ENCODE data around the gene LZTS3. TPM values are rescaled to one million over a fixed set of nuclear protein-coding genes. Genes with fewer than 3 reads are reported as not detected.
A peak's percentile ranks its signal among the peaks of the same experiment; 100 is the strongest.

The LZTS3 gene
- total and polyA plus RNA-seq, 2 of the 13 experiments (the other 11 are each of a cell fraction or from before 2014, with no cell fraction given) = 10.1 to 31.3 TPM

GRCh38 chr20:3162080-3162611 is 11.2 kb downstream of the LZTS3 start (continued):
- TF ChIP-seq AKNA (CRISPR knock-in tag; IDR thresholded peaks at IDR 0.05; ENCODE audit: borderline replicate concordance) (no peak), PLRG1 (conservative IDR thresholded peaks at IDR 0.05) (no peak), ZNF292 (CRISPR knock-in tag; IDR thresholded peaks at IDR 0.05; ENCODE audit: borderline replicate concordance, low read depth) (no peak; the same call in 1 of the 2 replicates), MTF1 (CRISPR knock-in tag; IDR thresholded peaks at IDR 0.05) (no peak), GABPA (IDR thresholded peaks at IDR 0.05; ENCODE audit: low read depth, low read length) (no peak), GABPA (CRISPR knock-in tag; IDR thresholded peaks at IDR 0.05; ENCODE audit: low read depth) (no peak), ZNF235 (CRISPR knock-in tag; IDR thresholded peaks at IDR 0.05; ENCODE audit: borderline replicate concordance) (no peak), ZNF256 (CRISPR knock-in tag; conservative IDR thresholded peaks at IDR 0.05) (no peak), KLF15 (CRISPR knock-in tag; IDR thresholded peaks at IDR 0.05; ENCODE audit: borderline replicate concordance) (no peak), ZNF382 (CRISPR knock-in tag; IDR thresholded peaks at IDR 0.05; ENCODE audit: borderline replicate concordance) (no peak), HOXA5 (CRISPR knock-in tag; IDR thresholded peaks at IDR 0.05) (no peak), DMAP1 (CRISPR knock-in tag; IDR thresholded peaks at IDR 0.05) (no peak), CBFB (CRISPR knock-in tag; IDR thresholded peaks at IDR 0.05) (no peak), DBP (CRISPR knock-in tag; IDR thresholded peaks at IDR 0.05; ENCODE audit: not compliant biosample characterization) (no peak), TEAD3 (CRISPR knock-in tag; optimal IDR thresholded peaks at IDR 0.05; ENCODE audit: borderline replicate concordance) (peak; percentile 53), NKX3-1 (CRISPR knock-in tag; IDR thresholded peaks at IDR 0.05) (no peak), GPBP1L1 (CRISPR knock-in tag; IDR thresholded peaks at IDR 0.05) (no peak), ZNF770 (CRISPR knock-in tag; IDR thresholded peaks at IDR 0.05) (peak; percentile 37; the same call in 1 of the 2 replicates), ZBTB2 (CRISPR knock-in tag; IDR thresholded peaks at IDR 0.05; ENCODE audit: low read depth) (no peak), ZFP41 (CRISPR knock-in tag; IDR thresholded peaks at IDR 0.05; ENCODE audit: borderline replicate concordance) (no peak), GATAD2A (CRISPR knock-in tag; IDR thresholded peaks at IDR 0.05) (no peak), YEATS2 (CRISPR knock-in tag; IDR thresholded peaks at IDR 0.05; ENCODE audit: borderline replicate concordance) (no peak)
